Fibroblast of lung (primary cell): Measurements from ENCODE around the gene HPX. TPM values are rescaled to one million over a fixed set of nuclear protein-coding genes. Genes with fewer than 3 reads are reported as not detected.

Experiments used
- DNase-seq, 2 donors: peaks; one replicate each; pipeline versions ENCODE4 v3.0.0 to v3.0.0-alpha.2; 2010; ENCODE audit warnings: low read depth in 2 of 2
- H2AFZ ChIP-seq: 2 replicates; pipeline ENCODE4 v1.5.1; 2012; ENCODE audit warnings: low read length, control low read depth, inconsistent platforms
- H3K27ac ChIP-seq: 2 replicates; pipeline ENCODE4 v1.5.1; 2011; ENCODE audit warnings: low read length, control low read depth; ENCODE audit not compliant: insufficient read depth
- H3K27me3 ChIP-seq: 2 replicates; pipeline ENCODE4 v1.5.1; 2011; ENCODE audit warnings: mild to moderate bottlenecking, low read length; ENCODE audit not compliant: control insufficient read depth, insufficient read depth
- H3K36me3 ChIP-seq: 2 replicates; pipeline ENCODE4 v1.5.1; 2011; ENCODE audit warnings: low read length; ENCODE audit not compliant: control insufficient read depth, insufficient read depth
- H3K4me1 ChIP-seq: 2 replicates; pipeline ENCODE4 v1.5.1; 2011; ENCODE audit warnings: low read length; ENCODE audit not compliant: control insufficient read depth, insufficient read depth; ENCODE audit errors: extremely low read depth
- H3K4me2 ChIP-seq: 2 replicates; pipeline ENCODE4 v1.5.1; 2011; ENCODE audit warnings: low read length, control low read depth; ENCODE audit not compliant: insufficient read depth; ENCODE audit errors: extremely low read depth
- H3K4me3 ChIP-seq, 4 experiments: fragments of 200-600 bp in 1 of 4; sonication (generic) in 1 of 4; replicated peaks in 1 of 4; 2 replicates each; pipeline ENCODE4 v1.5.1; 2011 to 2016; ENCODE audit warnings: low read length in 4 of 4, low read depth in 3 of 4, mild to moderate bottlenecking in 3 of 4, control low read depth in 2 of 4, inconsistent platforms in 1 of 4, mixed read lengths in 1 of 4; ENCODE audit not compliant: insufficient read depth in 1 of 4; ENCODE audit errors: control extremely low read depth in 1 of 4
- H3K79me2 ChIP-seq: 2 replicates; pipeline ENCODE4 v1.5.1; 2012; ENCODE audit warnings: mild to moderate bottlenecking, low read length, inconsistent platforms; ENCODE audit not compliant: control insufficient read depth, insufficient read depth
- H3K9ac ChIP-seq: 2 replicates; pipeline ENCODE4 v1.5.1; 2011; ENCODE audit warnings: mild to moderate bottlenecking, low read length, control low read depth; ENCODE audit not compliant: insufficient read depth
- H3K9me3 ChIP-seq: 2 replicates; pipeline ENCODE4 v1.5.1; 2012; ENCODE audit warnings: low read depth, low read length; ENCODE audit not compliant: control insufficient read depth, insufficient read depth
- H4K20me1 ChIP-seq: 2 replicates; pipeline ENCODE4 v1.5.1; 2011; ENCODE audit warnings: low read length; ENCODE audit not compliant: control insufficient read depth, insufficient read depth; ENCODE audit errors: extremely low read depth
- EZH2 ChIP-seq: IDR thresholded peaks from 2 replicates; pipeline ENCODE4 v1.5.1; 2012; ENCODE audit warnings: low read length, control low read depth, mild to moderate bottlenecking; ENCODE audit errors: missing control alignments
- polyA plus RNA-seq, 2 donors: library from polyadenylated mRNA; depleted of rRNA in 1 of 2; stranded (reverse) in 1 of 2; unstranded in 1 of 2; fragments of >200 nt; gene quantifications; 2 replicates each; pipeline ENCODE4 v1.2.1, GENCODE V29; 2011 to 2012; ENCODE audit warnings: missing spikeins in 1 of 2
- total RNA-seq: library from RNA; depleted of rRNA; stranded (reverse); fragments of >200 nt; gene quantifications from 2 replicates; pipeline ENCODE4 v1.2.1, GENCODE V29; 2014
- TF ChIP-seq, protein P1 (sequence below), 2 donors: IDR thresholded peaks in 1 of 2; conservative IDR thresholded peaks in 1 of 2; 1 replicate in 1 of 2; 2 replicates in 1 of 2; pipeline ENCODE4 v1.5.1; 2011 to 2012; ENCODE audit warnings: low read length in 2 of 2, control low read depth in 1 of 2, inconsistent platforms in 1 of 2, low read depth in 1 of 2, mild to moderate bottlenecking in 1 of 2

Gene HPX
- total and polyA plus RNA-seq, 2 donors (not counting 1 experiment from before 2014, with no cell fraction given) = 0.18 to 0.83 TPM

- TF ChIP-seq, protein P1, sequence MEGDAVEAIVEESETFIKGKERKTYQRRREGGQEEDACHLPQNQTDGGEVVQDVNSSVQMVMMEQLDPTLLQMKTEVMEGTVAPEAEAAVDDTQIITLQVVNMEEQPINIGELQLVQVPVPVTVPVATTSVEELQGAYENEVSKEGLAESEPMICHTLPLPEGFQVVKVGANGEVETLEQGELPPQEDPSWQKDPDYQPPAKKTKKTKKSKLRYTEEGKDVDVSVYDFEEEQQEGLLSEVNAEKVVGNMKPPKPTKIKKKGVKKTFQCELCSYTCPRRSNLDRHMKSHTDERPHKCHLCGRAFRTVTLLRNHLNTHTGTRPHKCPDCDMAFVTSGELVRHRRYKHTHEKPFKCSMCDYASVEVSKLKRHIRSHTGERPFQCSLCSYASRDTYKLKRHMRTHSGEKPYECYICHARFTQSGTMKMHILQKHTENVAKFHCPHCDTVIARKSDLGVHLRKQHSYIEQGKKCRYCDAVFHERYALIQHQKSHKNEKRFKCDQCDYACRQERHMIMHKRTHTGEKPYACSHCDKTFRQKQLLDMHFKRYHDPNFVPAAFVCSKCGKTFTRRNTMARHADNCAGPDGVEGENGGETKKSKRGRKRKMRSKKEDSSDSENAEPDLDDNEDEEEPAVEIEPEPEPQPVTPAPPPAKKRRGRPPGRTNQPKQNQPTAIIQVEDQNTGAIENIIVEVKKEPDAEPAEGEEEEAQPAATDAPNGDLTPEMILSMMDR (conservative IDR thresholded peaks at IDR 0.05 in 1 of 2, IDR thresholded peaks at IDR 0.05 in 1 of 2; ENCODE audit: low read depth in 1 of 2, low read length in 2 of 2) = no peak
- no peak for TF ChIP-seq EZH2
- peak in 1 of 2 donors; percentile 52 for DNase-seq
These were observed 36.3 kb downstream of the HPX start for GRCh38 chr11:6404342-6405051.

DNA sequence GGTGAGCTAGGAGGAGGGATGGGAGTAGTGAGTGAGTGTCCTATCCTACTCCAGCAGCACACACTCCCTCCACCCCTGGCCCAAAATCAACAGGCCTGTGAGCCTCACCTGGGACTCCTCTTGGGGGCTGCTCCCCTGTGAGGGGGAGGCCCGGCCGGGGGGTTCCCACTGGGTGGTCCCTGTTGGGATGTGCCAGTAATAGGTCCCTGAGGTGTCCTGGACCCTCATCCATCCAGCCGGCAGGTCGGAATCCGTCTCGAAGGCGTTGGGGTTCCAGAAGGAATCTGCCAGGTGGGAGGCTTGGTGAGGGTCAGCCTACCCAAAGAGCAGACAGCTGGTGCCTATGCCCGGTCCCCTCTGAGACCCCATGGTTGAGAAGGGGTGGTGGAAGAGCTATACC lies 37.2 kb downstream of the HPX start:
- Histone ChIP-seq H3K4me1 (no peaks in the 10 kb centered on the region), H3K27me3 (no peaks in the 10 kb centered on the region)
- TF ChIP-seq EZH2 = no peak
- TF ChIP-seq, protein P1 (conservative IDR thresholded peaks at IDR 0.05 in 1 of 2, IDR thresholded peaks at IDR 0.05 in 1 of 2; ENCODE audit: low read depth in 1 of 2, low read length in 2 of 2) = no peak

More at GRCh38 chr11:6404342-6405051, 36.3 kb downstream of the HPX start:
- Histone ChIP-seq H3K9me3 (no peaks in the 10 kb centered on the region), H3K27ac (no peak overlapping the region), H3K79me2 (no peaks in the 10 kb centered on the region), H3K4me3 (no peak overlapping the region), H3K4me2 (peak overlapping the region; percentile 13), H3K27me3 (no peaks in the 10 kb centered on the region), H3K36me3 (peaks cover 10% of the 10 kb centered on the region), H3K4me1 (no peaks in the 10 kb centered on the region), H4K20me1 (no peaks in the 10 kb centered on the region), H2AFZ (no peak overlapping the region), H3K9ac (no peak overlapping the region)

DNA sequence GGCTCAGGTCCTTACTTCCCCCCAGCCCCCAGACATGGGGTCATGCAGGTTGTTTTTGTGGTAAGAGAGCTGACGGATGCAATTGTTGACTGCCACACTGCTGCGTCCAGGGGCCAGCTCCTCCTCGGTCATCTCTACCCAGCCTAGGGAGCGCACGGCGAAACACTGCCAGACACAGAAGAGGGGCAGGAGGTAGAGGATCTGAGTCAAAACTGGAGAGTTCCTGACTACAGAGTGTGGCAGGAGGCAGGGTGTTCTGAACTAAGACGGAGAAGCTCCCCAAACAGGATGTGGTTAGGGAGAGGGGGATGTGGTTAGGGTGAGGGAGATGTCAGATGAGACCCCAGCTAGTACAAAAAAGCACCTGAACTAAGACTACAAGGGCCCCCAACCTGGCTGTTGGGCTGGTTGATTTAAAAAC lies 38.2 kb downstream of the HPX start:
- Histone ChIP-seq H3K4me3 (no peak overlapping the region), H2AFZ (no peak overlapping the region), H3K4me2 (no peak overlapping the region), H3K27me3 (no peaks in the 10 kb centered on the region), H3K27ac (no peak overlapping the region), H3K9me3 (no peaks in the 10 kb centered on the region), H3K9ac (no peak overlapping the region), H4K20me1 (no peaks in the 10 kb centered on the region), H3K4me1 (peaks cover 3% of the 10 kb centered on the region), H3K79me2 (no peaks in the 10 kb centered on the region), H3K36me3 (peaks cover 10% of the 10 kb centered on the region)
- no peak for TF ChIP-seq EZH2
- peak in 1 of 2 donors; percentile 27 for DNase-seq

More for the DNA sequence above, 37.2 kb downstream of the HPX start:
- Histone ChIP-seq H3K27ac (no peak overlapping the region), H3K9ac (no peak overlapping the region), H3K4me3 (no peak overlapping the region), H3K9me3 (no peaks in the 10 kb centered on the region), H4K20me1 (no peaks in the 10 kb centered on the region), H3K36me3 (peaks cover 10% of the 10 kb centered on the region), H3K4me2 (no peak overlapping the region), H3K79me2 (no peaks in the 10 kb centered on the region), H2AFZ (no peak overlapping the region)
- DNase-seq = no peak
